Urinary bladder (tissue), 4 donors: Measurements from ENCODE around the gene SUV39H1. TPM values are rescaled to one million over a fixed set of nuclear protein-coding genes. Genes with fewer than 3 reads are reported as not detected.

Experiments used
- DNase-seq: peaks from one replicate; pipeline ENCODE4 v3.0.0-alpha.2; 2015; ENCODE audit errors: extremely low spot score
- H3K27ac ChIP-seq: one replicate; pipeline ENCODE4 v1.5.1; 2013; ENCODE audit warnings: low read depth, mild to moderate bottlenecking, moderate library complexity
- H3K36me3 ChIP-seq: one replicate; pipeline ENCODE4 v1.6.1; 2013; ENCODE audit warnings: mild to moderate bottlenecking, moderate library complexity; ENCODE audit not compliant: insufficient read depth
- H3K4me1 ChIP-seq: one replicate; pipeline ENCODE4 v1.6.1; 2013; ENCODE audit warnings: mild to moderate bottlenecking, moderate library complexity; ENCODE audit not compliant: insufficient read depth
- H3K4me3 ChIP-seq: one replicate; pipeline ENCODE4 v1.5.1; 2013; ENCODE audit warnings: low read depth, low read length
- WGBS: extraction: QIAGEN DNeasy Blood & Tissue Kit; methylation state at CpG from one replicate; pipeline ENCODE4 v1.1.7; 2013; 5-methylcytosine and 5-hydroxymethylcytosine counted together
- polyA plus RNA-seq: library from polyadenylated mRNA; stranded (reverse); fragments of 200-250 nt; gene quantifications from one replicate; pipeline ENCODE4 v1.2.3, GENCODE V29; 2013
- total RNA-seq: library from RNA; depleted of rRNA; stranded (reverse); fragments of >200 nt; gene quantifications from one replicate; pipeline ENCODE4 v1.2.3, GENCODE V29; 2014
- donor health status: healthy with polysubstance abuse.
- donor health status: healthy.

SUV39H1 gene
- total and polyA plus RNA-seq, 2 donors: 2.8 to 6.0 TPM

GRCh38 chrX:48711929-48712505, 15.5 kb downstream of the SUV39H1 start:
- no peak overlapping the region for H3K27ac ChIP-seq
- WGBS: 75% methylated on average over 7 of the region's 7 CpGs
- no peak overlapping the region for H3K4me3 ChIP-seq
- H3K36me3 ChIP-seq: no peaks in the 10 kb centered on the region
- DNase-seq: no peak
- no peaks in the 10 kb centered on the region for H3K4me1 ChIP-seq

GRCh38 chrX:48713847-48714246, 17.3 kb downstream of the SUV39H1 start:
- Histone ChIP-seq H3K36me3 (no peaks in the 10 kb centered on the region), H3K27ac (peak overlapping the region; percentile 59), H3K4me3 (no peak overlapping the region), H3K4me1 (no peaks in the 10 kb centered on the region)
- DNase-seq: no peak
- WGBS: 76% methylated on average over 2 of the region's 2 CpGs

GRCh38 chrX:48714573-48714972, 18.0 kb downstream of the SUV39H1 start:
- no peak for DNase-seq
- H3K36me3 ChIP-seq: no peaks in the 10 kb centered on the region
- H3K27ac ChIP-seq: no peak overlapping the region
- H3K4me3 ChIP-seq: no peak overlapping the region
- WGBS: 27% methylated on average over 5 of the region's 5 CpGs
- H3K4me1 ChIP-seq: no peaks in the 10 kb centered on the region

GRCh38 chrX:48715072-48715471, 18.5 kb downstream of the SUV39H1 start:
- no peak overlapping the region for H3K4me3 ChIP-seq
- H3K27ac ChIP-seq: peak overlapping the region; percentile 23
- WGBS: 41% methylated on average over 2 of the region's 2 CpGs
- no peaks in the 10 kb centered on the region for H3K4me1 ChIP-seq
- H3K36me3 ChIP-seq: no peaks in the 10 kb centered on the region
- no peak for DNase-seq

- WGBS: 75% methylated on average over 4 of the region's 4 CpGs
- H3K36me3 ChIP-seq: no peaks in the 10 kb centered on the region
- no peak for DNase-seq
- H3K27ac ChIP-seq: peak overlapping the region; percentile 56
- no peaks in the 10 kb centered on the region for H3K4me1 ChIP-seq
- H3K4me3 ChIP-seq: no peak overlapping the region
Observed at GRCh38 chrX:48715876-48716502, 19.5 kb downstream of the SUV39H1 start.

- Histone ChIP-seq H3K36me3 (no peaks in the 10 kb centered on the region), H3K4me1 (no peaks in the 10 kb centered on the region), H3K4me3 (no peak overlapping the region), H3K27ac (no peak overlapping the region)
- DNase-seq: no peak
- WGBS: 76% methylated on average over 2 of the region's 2 CpGs
Observed at GRCh38 chrX:48719958-48720357, 23.4 kb downstream of the SUV39H1 start.

GRCh38 chrX:48720577-48721250, 24.2 kb downstream of the SUV39H1 start:
- no peaks in the 10 kb centered on the region for H3K4me1 ChIP-seq
- no peaks in the 10 kb centered on the region for H3K36me3 ChIP-seq
- no peak for DNase-seq
- no peak overlapping the region for H3K27ac ChIP-seq
- WGBS: 79% methylated on average over 4 of the region's 4 CpGs
- no peak overlapping the region for H3K4me3 ChIP-seq

- Histone ChIP-seq H3K4me3 (no peak overlapping the region), H3K27ac (no peak overlapping the region), H3K36me3 (no peaks in the 10 kb centered on the region), H3K4me1 (no peaks in the 10 kb centered on the region)
- no peak for DNase-seq
Observed at GRCh38 chrX:48721916-48722315, 25.4 kb downstream of the SUV39H1 start.

- H3K36me3 ChIP-seq: no peaks in the 10 kb centered on the region
- H3K4me1 ChIP-seq: no peaks in the 10 kb centered on the region
- 95% methylated on average over 2 of the region's 2 CpGs for WGBS
- H3K4me3 ChIP-seq: no peak overlapping the region
- no peak for DNase-seq
- H3K27ac ChIP-seq: no peak overlapping the region
Observed at GRCh38 chrX:48726596-48726995, 30.1 kb downstream of the SUV39H1 start.

- DNase-seq: no peak
- Histone ChIP-seq H3K4me3 (no peak overlapping the region), H3K36me3 (no peaks in the 10 kb centered on the region), H3K27ac (no peak overlapping the region), H3K4me1 (no peaks in the 10 kb centered on the region)
Observed at GRCh38 chrX:48728653-48729052, 32.1 kb downstream of the SUV39H1 start.

GRCh38 chrX:48736303-48736702, 39.8 kb downstream of the SUV39H1 start:
- WGBS: 68% methylated on average over 1 of the region's 1 CpG
- H3K27ac ChIP-seq: no peak overlapping the region
- H3K36me3 ChIP-seq: no peaks in the 10 kb centered on the region
- no peak overlapping the region for H3K4me3 ChIP-seq
- no peak for DNase-seq
- H3K4me1 ChIP-seq: no peaks in the 10 kb centered on the region

GRCh38 chrX:48736878-48737212, 40.3 kb downstream of the SUV39H1 start:
- no peak overlapping the region for H3K4me3 ChIP-seq
- 5% methylated on average over 10 of the region's 10 CpGs for WGBS
- no peaks in the 10 kb centered on the region for H3K36me3 ChIP-seq
- no peak for DNase-seq
- H3K27ac ChIP-seq: no peak overlapping the region
- no peaks in the 10 kb centered on the region for H3K4me1 ChIP-seq

- Histone ChIP-seq H3K4me3 (peak overlapping the region; percentile 53), H3K36me3 (no peaks in the 10 kb centered on the region), H3K27ac (peak overlapping the region; percentile 87), H3K4me1 (no peaks in the 10 kb centered on the region)
- DNase-seq: peak; percentile 91
- WGBS: under 1% methylated on average over 48 of the region's 48 CpGs
Observed at GRCh38 chrX:48737213-48737938, 40.8 kb downstream of the SUV39H1 start.

GRCh38 chrX:48737940-48738339, 41.4 kb downstream of the SUV39H1 start:
- WGBS: 38% methylated on average over 7 of the region's 7 CpGs
- DNase-seq: no peak
- Histone ChIP-seq H3K4me1 (no peaks in the 10 kb centered on the region), H3K4me3 (peak overlapping the region; percentile 53), H3K27ac (peak overlapping the region; percentile 87), H3K36me3 (no peaks in the 10 kb centered on the region)
